A673 (cell line): ENCODE data around the gene KPTN. TPM values are rescaled to one million over a fixed set of nuclear protein-coding genes. Genes with fewer than 3 reads are reported as not detected.

Experiments
- BruUV-seq: library from RNA; stranded (reverse); fragments of 400-500 nt; replicated peaks from 2 replicates; lab custom pipeline; 2021; lab: Mats Ljungman, UMichigan
- CTCF ChIA-PET: fragments of 300-600 bp; sonication (Branson Sonifier 250); formaldehyde crosslinking; loops from one replicate; lab custom pipeline; 2022; ENCODE audit warnings: antibody characterized with exemption; lab: Charles Lee
- POLR2A ChIA-PET: fragments of 300-600 bp; sonication (Branson Sonifier 250); formaldehyde crosslinking; loops from one replicate; lab custom pipeline; 2022; ENCODE audit warnings: antibody characterized with exemption; ENCODE audit not compliant: low non-redundant PET; lab: Charles Lee
- DNase-seq: peaks from one replicate; pipeline ENCODE4 v3.0.0-alpha.2; 2015; ENCODE audit warnings: low spot score
- H3K27ac ChIP-seq: fragments of 200-600 bp; sonication (generic); 2 replicates; pipeline ENCODE4 v1.5.1; 2016; ENCODE audit warnings: mixed run types, low read depth, mild to moderate bottlenecking, mixed read lengths, antibody characterized with exemption, low read length; ENCODE audit not compliant: poor library complexity, severe bottlenecking
- H3K27me3 ChIP-seq: fragments of 200-600 bp; sonication (generic); replicated peaks from 2 replicates; pipeline ENCODE4 v1.6.1; 2017; ENCODE audit warnings: mixed run types, low read depth, mild to moderate bottlenecking, mixed read lengths, antibody characterized with exemption, low read length; ENCODE audit not compliant: insufficient read depth, poor library complexity
- H3K36me3 ChIP-seq: fragments of 200-600 bp; sonication (generic); 2 replicates; pipeline ENCODE4 v1.6.1; 2016; ENCODE audit warnings: mixed run types, mild to moderate bottlenecking, mixed read lengths, antibody characterized with exemption, low read length; ENCODE audit not compliant: insufficient read depth, poor library complexity, severe bottlenecking
- H3K4me1 ChIP-seq: fragments of 200-600 bp; sonication (generic); 2 replicates; pipeline ENCODE4 v1.6.1; 2017; ENCODE audit warnings: mixed run types, mild to moderate bottlenecking, mixed read lengths, antibody characterized with exemption, low read length; ENCODE audit not compliant: insufficient read depth, poor library complexity, severe bottlenecking
- H3K4me3 ChIP-seq: fragments of 200-600 bp; sonication (generic); 2 replicates; pipeline ENCODE4 v1.5.1; 2016; ENCODE audit warnings: low read depth, mixed run types, mild to moderate bottlenecking, mixed read lengths, low read length; ENCODE audit not compliant: poor library complexity, severe bottlenecking
- H3K9me3 ChIP-seq: fragments of 200-600 bp; sonication (generic); 2 replicates; pipeline ENCODE4 v1.6.1; 2016; ENCODE audit warnings: mixed run types, low read depth, mild to moderate bottlenecking, mixed read lengths, antibody characterized with exemption, low read length; ENCODE audit not compliant: poor library complexity, severe bottlenecking
- CTCF ChIP-seq: fragments of 300-800, 200-600 bp; sonication (generic); conservative IDR thresholded peaks from 2 replicates; pipeline ENCODE4 v1.5.1; 2017; ENCODE audit warnings: low read depth, mild to moderate bottlenecking, antibody characterized with exemption, low read length, moderate library complexity, mixed read lengths
- EZH2 ChIP-seq: fragments of 200-600 bp; sonication (generic); IDR thresholded peaks from 2 replicates; pipeline ENCODE4 v1.6.1; 2017; ENCODE audit warnings: borderline replicate concordance, low read depth, mild to moderate bottlenecking, mixed read lengths, antibody characterized with exemption, low read length; ENCODE audit not compliant: poor library complexity, severe bottlenecking
- intact Hi-C: fragments of 100-400 bp; cut with micrococcal nuclease; formaldehyde crosslinking; loops from one replicate; pipeline ENCODE4 v1.10.0; 2022; ENCODE audit not compliant: unreplicated experiment
- total RNA-seq: library from RNA; stranded (reverse); gene quantifications from 2 replicates; pipeline ENCODE4 v1.2.3, GENCODE V29; 2021

Gene KPTN
- total RNA-seq, 1 experiment from 2014 or later: 18.9 TPM

GRCh38 chr19:47499863-47500830 lies 16.1 kb upstream of the KPTN start:
- no peak for DNase-seq
- intact Hi-C loops: no loop called here
- no TSS peak for BruUV-seq
- Histone ChIP-seq H3K27me3 (no peaks in the 10 kb centered on the region), H3K27ac (no peak overlapping the region), H3K9me3 (no peaks in the 10 kb centered on the region), H3K4me1 (no peaks in the 10 kb centered on the region), H3K36me3 (peaks cover 11% of the 10 kb centered on the region), H3K4me3 (no peak overlapping the region)
- CTCF ChIA-PET: interaction anchor here (0.6 kb wide), 1 partner anchor 202 kb away, joined by 4 read pairs; no protein-coding TSS in a partner anchor
- no peak for TF ChIP-seq CTCF
- POLR2A ChIA-PET: no interaction called here

- no peaks in the 10 kb centered on the region for H3K27me3 ChIP-seq
- H3K27ac ChIP-seq: no peak overlapping the region
- H3K9me3 ChIP-seq: no peaks in the 10 kb centered on the region
- H3K4me3 ChIP-seq: no peak overlapping the region
- no TSS peak for BruUV-seq
- ChIA-PET POLR2A (no interaction called here), CTCF (no interaction called here)
- H3K4me1 ChIP-seq: no peaks in the 10 kb centered on the region
- intact Hi-C loops: no loop called here
- H3K36me3 ChIP-seq: peaks cover 11% of the 10 kb centered on the region
- no peak for DNase-seq
- no peak for TF ChIP-seq CTCF
- TF ChIP-seq EZH2: no peak
Measured at GRCh38 chr19:47499371-47499770, 15.4 kb upstream of the KPTN start.

GRCh38 chr19:47498561-47498960 lies 14.5 kb upstream of the KPTN start:
- Histone ChIP-seq H3K4me3 (no peak overlapping the region), H3K4me1 (no peaks in the 10 kb centered on the region), H3K27ac (no peak overlapping the region), H3K36me3 (peaks cover 11% of the 10 kb centered on the region), H3K9me3 (no peaks in the 10 kb centered on the region), H3K27me3 (no peaks in the 10 kb centered on the region)
- TF ChIP-seq CTCF (no peak), EZH2 (no peak)
- no TSS peak for BruUV-seq
- intact Hi-C loops: no loop called here
- POLR2A ChIA-PET: no interaction called here
- CTCF ChIA-PET: no interaction called here
- no peak for DNase-seq
